22Rv1 (cell line): Measurements from ENCODE around the gene PCDHB7.
A peak's percentile ranks its signal among the peaks of the same experiment; 100 is the strongest.

Source experiments
- CTCF ChIP-seq: fragments of 450-650 bp; IDR thresholded peaks from 2 replicates; pipeline ENCODE4 v1.5.1; 2017; ENCODE audit warnings: mild to moderate bottlenecking
- ZFX ChIP-seq: fragments of 450-650 bp; IDR thresholded peaks from 2 replicates; pipeline ENCODE4 v1.6.1; 2017; ENCODE audit warnings: antibody characterized with exemption, borderline replicate concordance

GRCh38 chr5:141135030-141135717, 37.3 kb upstream of the PCDHB7 start, which contains the start of gene PCDHB5:
- peak; percentile 75 for TF ChIP-seq CTCF
- TF ChIP-seq ZFX: no peak
